NK-92 (cell line): ENCODE results near the gene TMEM270.
"Not testable (repeated sequence)": the region's sequence is repeated elsewhere in the genome, so short reads cannot be mapped to it uniquely, and the experiment has no call there.

ENCODE experiments used
- DNase-seq: peaks from one replicate; lab custom pipeline; 2025; ENCODE audit not compliant: unreplicated experiment; lab: John Stamatoyannopoulos, UW

Gene TMEM270

DNA sequence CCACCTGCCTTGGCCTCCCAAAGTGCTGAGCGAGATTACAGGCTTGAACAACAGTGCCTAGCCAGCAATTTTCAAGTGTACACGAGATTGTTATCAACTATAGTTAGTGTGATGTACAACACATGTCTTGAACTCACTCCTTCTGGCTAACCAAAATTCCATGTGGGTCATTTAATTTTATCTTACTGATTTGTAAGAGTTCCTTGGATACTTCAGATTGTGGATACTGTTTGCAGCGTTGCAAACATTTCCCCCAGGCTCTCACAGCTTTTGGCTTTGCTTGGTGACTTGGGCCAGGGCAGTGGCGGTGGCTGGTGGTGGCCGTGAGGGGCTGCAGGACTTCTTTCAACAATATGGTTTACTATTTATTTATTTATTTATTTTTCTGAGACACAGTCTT, 8.5 kb upstream of the TMEM270 start:
- DNase-seq: no peak

- no peak for DNase-seq
Observed at GRCh38 chr7:73856941-73857340, 4.0 kb upstream of the TMEM270 start.

DNA sequence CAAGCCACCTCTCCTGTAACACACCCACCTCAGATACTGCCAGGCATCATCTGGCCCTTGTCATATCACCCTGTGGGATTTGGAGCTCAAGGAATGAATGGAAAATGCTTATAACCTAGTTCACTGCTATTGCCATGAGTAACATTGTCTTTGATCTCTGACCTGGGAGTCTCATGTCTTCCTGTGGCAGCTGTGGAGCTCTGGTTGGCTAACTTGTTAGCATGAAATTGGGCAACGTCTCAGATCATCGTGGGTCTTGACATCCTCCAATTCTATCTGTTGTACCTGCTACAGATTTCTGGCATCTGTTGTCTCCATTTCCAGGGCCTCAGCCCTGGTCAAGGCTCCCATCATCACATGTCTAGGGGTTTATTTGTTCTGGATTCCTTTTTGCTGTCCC, 2.2 kb upstream of the TMEM270 start:
- DNase-seq: no peak

- no peak for DNase-seq
Observed at GRCh38 chr7:73861305-73861704, 346 bp downstream of the TMEM270 start.

- DNase-seq: no peak
Observed at GRCh38 chr7:73864981-73865711, 4.2 kb downstream of the TMEM270 start.

DNA sequence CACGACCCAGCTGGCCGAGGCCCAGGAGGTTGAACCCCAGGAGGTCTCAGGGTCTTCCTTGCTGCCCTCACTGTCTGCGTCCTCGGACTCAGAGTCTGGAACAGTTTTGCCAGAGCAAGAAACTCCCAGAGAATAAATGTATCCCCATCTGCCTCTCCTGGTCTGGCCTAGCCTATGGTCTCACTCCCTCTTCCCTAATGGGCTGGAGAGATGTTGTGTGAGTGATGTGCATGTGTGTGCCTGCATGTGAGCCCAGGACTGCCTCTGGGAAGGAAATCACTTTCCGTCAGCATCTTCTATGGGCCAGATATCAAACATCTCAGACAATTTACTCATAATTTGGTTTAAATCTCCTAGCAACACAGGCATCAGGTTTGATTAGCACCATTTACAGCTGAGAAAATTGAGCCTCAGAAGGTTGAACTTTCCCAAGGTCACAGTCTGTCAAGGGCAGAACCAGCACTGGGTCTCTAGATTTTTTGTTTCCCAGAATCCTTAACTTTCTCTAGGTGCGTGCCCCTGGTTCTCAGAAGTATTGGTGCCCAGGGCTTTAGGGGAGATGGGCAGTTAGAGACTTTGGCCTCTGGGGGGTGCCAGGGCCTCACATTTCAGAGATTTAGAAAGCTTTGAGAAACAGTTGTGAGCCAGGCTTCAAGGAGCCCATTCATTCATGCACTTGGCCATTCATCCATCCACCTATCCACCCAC, 4.9 kb downstream of the TMEM270 start:
- DNase-seq: no peak

- no peak for DNase-seq
Observed at GRCh38 chr7:73866446-73866767, 5.4 kb downstream of the TMEM270 start.

GRCh38 chr7:73869011-73869798, 8.2 kb downstream of the TMEM270 start:
- DNase-seq: no peak

- no peak for DNase-seq
Observed at GRCh38 chr7:73870041-73870492, 9.1 kb downstream of the TMEM270 start.

DNA sequence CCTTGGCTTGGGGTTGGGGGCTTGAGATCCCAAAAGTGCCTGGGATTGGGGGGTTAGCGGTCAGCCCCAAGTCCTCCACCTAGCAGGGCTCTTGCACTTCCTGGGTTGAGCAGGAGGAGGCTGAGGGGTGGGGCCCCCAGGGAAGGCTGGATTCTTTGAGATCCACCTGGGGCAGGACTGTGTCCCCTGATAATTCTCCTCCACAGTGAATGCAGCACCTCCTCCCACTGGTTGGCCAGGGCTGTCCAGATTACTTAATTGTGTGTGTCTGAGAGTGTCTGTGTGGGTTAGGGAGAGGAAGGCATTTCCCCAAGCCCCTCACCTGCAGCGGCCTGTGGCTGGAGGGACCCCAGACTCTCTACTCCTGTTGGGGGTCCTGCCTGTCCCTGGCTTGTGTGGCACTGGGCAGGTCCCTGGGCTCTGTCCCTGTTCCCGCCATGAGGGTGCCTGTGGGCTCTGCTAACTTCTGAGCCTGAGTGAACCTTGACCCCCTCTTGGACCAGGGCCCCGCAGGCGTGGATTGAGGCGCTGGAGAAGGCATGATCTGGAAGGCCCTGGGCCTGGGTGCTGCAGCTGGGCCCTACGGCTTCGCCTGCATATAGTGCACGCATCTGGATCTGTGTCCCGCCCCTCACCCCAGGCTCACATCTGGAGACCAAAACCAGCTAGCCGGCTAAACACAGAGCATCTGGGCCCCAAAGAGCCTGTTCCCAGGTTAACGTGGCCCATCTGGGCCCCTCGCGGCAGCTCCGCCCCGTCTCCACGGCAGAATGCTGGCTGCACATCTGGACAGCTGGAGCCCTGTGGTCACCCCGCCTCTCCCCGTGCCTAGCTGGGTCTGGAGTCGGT, 10.4 kb downstream of the TMEM270 start:
- DNase-seq: no peak

DNA sequence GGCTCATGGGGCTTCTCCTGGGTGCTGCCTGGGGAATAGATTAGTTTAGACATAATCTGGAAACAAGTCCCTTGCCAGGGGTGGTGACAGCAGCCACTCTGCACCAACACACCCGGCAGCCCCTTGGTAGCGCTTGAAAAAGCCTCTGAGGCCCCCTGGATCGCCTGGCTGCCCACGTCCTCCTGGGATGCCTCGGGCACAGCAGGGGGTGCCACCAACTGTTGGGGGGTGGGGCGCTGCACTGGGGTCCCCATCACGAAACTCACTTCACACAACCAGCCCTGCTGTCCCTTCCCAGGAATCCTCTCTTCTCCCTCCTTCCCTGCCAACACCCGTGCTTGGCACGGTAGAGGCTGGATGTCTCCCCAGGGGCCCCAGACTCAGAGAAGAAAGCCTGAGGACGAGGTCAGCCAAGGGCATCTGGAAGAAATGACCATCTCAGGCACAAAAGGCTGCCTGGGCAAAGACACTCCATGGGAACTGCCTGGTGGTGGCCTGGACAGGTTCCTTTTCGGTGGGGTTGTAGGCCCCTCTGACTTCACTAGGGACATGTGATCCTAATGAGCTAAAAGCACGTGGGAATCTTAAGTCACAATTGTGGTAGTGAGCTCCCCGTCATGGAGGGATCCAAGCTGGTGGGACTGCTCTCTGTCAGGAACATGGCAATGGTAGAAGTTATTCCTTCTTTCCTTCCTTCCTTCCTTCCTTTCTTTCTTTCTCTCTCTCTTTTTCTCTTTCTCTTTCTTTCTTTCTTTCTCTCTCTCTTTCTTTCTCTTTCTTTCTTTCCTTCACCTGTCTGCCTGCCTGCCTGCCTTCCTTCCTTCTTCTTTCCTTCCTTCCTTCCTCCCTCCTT, 11.3 kb downstream of the TMEM270 start:
- no peak for DNase-seq

GRCh38 chr7:73876361-73876760, 15.4 kb downstream of the TMEM270 start:
- no peak for DNase-seq

GRCh38 chr7:73876973-73877372, 16.0 kb downstream of the TMEM270 start:
- no peak for DNase-seq

DNA sequence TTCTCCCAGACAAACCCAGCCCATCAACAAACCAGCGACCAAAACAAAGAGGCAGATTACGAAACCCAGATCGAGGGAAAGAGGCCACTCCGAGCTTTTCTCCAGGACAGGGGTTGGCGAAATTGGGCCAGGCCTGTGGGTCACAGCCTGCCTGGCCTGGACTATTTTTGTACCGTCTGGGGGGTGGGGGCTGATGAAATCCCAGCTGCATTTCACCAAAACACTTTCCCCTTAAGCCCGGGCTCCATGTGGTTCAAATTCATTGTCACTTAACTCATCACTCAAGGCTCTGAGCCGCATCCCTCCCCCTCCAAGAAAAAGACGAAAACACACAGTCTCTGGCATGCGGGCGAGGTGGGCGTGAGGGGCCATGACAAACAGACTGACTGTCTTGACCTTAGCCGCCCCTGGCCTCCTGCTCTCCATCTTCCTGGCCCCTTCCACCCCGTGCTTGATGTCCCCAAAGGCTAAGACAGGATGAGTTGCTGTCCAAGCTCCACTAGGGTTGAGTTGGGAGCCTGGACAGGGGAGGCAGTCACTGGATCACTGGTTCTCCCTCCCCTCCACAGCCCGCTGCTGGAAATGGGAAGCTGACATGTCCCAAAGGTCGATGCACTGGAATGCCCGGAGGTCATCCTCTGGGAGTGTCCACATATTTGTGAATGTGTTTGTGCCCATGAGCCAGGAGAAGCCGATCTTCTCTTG, 19.2 kb downstream of the TMEM270 start:
- no peak for DNase-seq

DNA sequence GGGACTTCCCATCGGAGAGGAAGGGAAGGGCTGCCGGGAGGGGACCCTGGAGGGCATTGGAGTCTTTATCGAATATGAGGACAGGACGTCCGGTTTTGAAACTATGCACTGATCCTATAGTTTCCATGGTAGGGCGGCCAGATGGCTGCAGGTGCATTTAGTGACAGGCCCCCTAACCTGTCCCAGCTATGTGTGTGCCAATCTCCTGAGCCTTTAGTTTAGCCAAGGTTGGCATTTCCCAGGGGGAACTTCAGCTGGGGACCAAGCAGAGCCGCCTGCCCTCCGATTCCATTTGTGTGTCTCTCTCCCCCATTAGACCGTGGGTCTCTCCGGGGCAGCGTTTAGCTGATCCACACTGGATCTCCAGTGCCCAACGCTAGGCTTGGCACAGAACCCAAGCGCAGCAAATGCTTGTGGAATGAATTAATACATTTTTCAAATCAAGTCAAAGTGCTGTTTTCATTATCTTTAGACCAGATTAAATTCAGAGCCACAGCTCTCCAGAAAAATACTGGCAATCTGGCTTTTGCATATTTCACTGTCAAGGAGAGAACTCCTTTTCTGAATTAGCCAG, 19.9 kb downstream of the TMEM270 start:
- DNase-seq: no peak

GRCh38 chr7:73881352-73882046, 20.5 kb downstream of the TMEM270 start:
- DNase-seq: no peak

DNA sequence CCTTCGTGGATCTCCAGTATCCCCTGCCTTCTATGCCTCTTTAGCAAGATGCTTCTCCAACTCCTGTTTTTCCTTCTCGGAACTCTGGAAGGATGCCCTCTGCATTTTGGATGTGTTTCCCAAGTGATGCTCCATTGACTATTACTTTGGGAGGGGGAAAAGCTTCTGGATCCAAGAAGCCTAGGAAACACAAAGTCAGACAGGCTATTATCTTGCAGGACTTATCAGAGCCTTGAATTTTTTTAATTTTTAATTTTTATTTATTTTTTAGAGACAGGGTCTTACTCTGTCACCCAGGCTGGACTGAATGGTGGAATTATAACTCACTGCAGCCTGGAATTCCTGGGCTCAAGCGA, 21.1 kb downstream of the TMEM270 start:
- no peak for DNase-seq

DNA sequence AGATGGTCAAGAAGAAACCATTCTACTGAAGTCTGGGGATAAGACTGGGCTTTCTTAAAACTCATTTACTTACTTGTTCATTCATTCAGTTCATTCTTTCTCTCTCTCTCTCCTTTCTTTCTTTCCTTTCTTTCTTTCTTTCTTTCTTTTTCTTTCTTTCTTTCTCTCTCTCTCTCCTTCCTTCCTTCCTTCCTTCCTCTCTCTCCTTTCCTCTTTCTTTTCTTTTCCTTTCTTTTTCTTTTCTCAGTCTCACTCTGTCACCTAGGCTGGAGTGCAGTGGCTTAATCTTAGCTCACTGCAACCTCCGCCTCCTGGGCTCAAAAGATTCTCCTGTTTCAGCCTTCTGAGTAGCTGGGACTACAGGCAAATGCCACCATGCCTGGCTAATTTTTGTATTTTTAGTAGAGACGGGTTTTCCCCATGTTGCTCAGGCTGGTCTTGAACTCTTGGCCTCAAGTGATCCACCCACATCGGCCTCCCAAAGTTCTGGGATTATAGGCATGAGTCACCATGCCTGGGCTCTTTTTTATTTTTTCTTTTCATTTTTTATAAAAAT, 24.0 kb downstream of the TMEM270 start:
- DNase-seq: not testable (repeated sequence)
